Omental fat pad (tissue), 4 donors: ENCODE measurements around the gene ECM1. TPM values are rescaled to one million over a fixed set of nuclear protein-coding genes. Genes with fewer than 3 reads are reported as not detected.

Experiments used
- ATAC-seq: fragments of 150-250 bp; one replicate; pipeline ENCODE4 v1.9.1; 2016; ENCODE audit warnings: mild to moderate bottlenecking, moderate library complexity; ENCODE audit not compliant: low FRiP score
- DNase-seq: peaks from one replicate; pipeline ENCODE4 v3.0.0-alpha.2; 2019; ENCODE audit warnings: low spot score
- total RNA-seq, 4 donors: library from RNA; depleted of rRNA; stranded (reverse); fragments of >200 nt; gene quantifications; one replicate each; pipeline ENCODE4 v1.1.0, GENCODE V29; 2016
- TF ChIP-seq, protein P1 (sequence below), 3 donors: fragments of 450-650 bp; IDR thresholded peaks; one replicate each; pipeline ENCODE4 v1.5.1; 2016 to 2017; ENCODE audit warnings: antibody characterized with exemption in 3 of 3, mild to moderate bottlenecking in 3 of 3, moderate library complexity in 2 of 3

Gene ECM1
- total RNA-seq = 10 to 100 TPM; 10.8 to 24.8 (median 18.5) TPM

GRCh38 chr1:150507912-150508864, at the start of gene ECM1:
Gene ECM1, plus strand, starts transcription at chr1:150508109. Its CDS starts 101 bp downstream, at chr1:150508210.
- DNase-seq = no peak
- peak; percentile 50 for ATAC-seq
- TF ChIP-seq, protein P1, sequence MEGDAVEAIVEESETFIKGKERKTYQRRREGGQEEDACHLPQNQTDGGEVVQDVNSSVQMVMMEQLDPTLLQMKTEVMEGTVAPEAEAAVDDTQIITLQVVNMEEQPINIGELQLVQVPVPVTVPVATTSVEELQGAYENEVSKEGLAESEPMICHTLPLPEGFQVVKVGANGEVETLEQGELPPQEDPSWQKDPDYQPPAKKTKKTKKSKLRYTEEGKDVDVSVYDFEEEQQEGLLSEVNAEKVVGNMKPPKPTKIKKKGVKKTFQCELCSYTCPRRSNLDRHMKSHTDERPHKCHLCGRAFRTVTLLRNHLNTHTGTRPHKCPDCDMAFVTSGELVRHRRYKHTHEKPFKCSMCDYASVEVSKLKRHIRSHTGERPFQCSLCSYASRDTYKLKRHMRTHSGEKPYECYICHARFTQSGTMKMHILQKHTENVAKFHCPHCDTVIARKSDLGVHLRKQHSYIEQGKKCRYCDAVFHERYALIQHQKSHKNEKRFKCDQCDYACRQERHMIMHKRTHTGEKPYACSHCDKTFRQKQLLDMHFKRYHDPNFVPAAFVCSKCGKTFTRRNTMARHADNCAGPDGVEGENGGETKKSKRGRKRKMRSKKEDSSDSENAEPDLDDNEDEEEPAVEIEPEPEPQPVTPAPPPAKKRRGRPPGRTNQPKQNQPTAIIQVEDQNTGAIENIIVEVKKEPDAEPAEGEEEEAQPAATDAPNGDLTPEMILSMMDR (IDR thresholded peaks at IDR 0.05) = no peak

DNA sequence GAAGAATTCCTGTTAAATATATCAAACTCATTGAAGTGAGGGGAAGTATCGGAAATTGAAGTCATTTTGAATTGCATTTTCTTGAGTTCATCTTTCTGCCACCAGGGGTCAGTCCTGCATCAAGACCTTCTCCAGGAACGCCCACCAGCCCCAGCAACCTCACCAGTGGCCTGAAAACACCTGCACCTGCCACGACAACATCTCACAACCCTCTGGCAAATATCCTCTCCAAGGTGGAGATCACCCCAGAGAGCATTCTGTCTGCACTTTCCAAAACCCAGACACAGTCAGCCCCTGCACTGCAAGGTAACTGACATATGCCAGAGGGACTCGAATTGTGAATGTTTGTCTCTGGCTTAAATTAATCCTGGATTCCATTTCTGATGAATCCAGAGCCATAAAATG, 43.5 kb upstream of the ECM1 start:
- TF ChIP-seq, protein P1 (IDR thresholded peaks at IDR 0.05) = no peak
- peak; percentile 54 for ATAC-seq
- peak; percentile 36 for DNase-seq

DNA sequence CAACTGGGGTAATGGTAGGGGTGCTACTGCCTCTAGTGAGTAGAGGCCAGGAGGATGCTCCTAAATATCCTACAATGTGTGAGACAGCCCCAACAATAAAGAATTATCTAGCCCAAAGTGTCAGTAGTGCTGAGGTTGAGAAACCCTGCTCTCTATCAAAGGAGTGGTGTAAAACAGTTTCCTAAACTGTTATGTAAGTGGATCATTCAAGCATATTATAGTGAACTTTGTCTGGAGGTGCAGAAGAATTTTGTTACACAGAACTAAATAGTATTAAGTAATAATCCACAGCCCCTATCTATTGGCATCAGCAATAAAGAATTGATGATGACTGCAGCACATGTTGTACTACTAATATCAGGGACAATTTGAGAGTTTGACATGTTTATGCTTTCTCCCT, 40.9 kb upstream of the ECM1 start:
- no peak for ATAC-seq
- TF ChIP-seq, protein P1 (IDR thresholded peaks at IDR 0.05) = no peak
- no peak for DNase-seq

- ATAC-seq = no peak
- DNase-seq = no peak
- TF ChIP-seq, protein P1 (IDR thresholded peaks at IDR 0.05) = no peak
Measured at GRCh38 chr1:150469291-150469690, 38.6 kb upstream of the ECM1 start.

DNA sequence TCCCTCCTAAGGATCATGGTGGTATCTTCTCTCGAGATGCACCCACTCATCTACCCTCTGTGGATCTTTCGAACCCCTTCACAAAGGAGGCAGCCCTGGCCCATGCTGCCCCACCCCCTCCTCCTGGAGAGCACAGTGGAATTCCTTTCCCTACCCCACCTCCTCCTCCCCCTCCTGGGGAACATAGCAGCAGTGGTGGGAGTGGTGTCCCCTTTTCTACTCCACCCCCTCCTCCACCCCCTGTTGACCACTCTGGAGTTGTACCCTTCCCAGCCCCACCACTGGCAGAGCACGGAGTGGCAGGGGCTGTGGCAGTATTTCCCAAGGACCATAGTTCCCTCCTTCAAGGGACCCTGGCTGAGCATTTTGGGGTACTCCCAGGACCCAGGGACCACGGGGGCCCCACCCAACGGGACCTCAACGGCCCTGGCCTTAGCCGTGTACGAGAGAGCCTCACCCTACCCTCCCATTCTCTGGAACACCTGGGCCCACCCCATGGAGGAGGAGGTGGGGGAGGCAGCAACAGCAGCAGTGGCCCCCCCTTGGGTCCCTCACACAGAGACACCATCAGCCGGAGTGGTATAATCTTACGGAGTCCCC, 35.2 kb upstream of the ECM1 start:
- DNase-seq (no peak), ATAC-seq (no peak)
- TF ChIP-seq, protein P1 (IDR thresholded peaks at IDR 0.05) = no peak

DNA sequence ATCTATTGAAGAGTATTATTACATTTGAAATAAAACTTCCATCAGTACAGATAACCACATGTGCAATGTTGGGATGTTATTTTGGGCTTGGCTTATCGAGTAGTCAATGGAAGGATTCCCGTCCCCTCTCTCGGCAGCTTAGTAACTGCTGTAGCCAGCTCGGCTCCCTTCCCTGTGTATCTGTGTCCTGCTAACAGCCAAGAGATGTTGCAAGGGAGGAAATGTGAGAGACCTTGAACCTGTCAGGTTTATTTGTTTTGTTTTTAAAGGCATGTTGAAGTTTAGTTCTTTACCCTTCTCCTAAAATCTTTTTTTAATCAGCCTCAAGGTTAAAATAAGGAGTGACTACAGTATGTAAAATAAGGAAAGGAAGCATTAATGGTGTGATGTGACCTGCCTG, 34.2 kb upstream of the ECM1 start:
- ATAC-seq (no peak), DNase-seq (no peak)
- TF ChIP-seq, protein P1 (IDR thresholded peaks at IDR 0.05) = no peak
